Prostate gland (tissue), 2 donors: ENCODE measurements around the gene SLC6A6. TPM values are rescaled to one million over a fixed set of nuclear protein-coding genes. Genes with fewer than 3 reads are reported as not detected.

ENCODE experiments used
- DNase-seq: peaks from one replicate; pipeline ENCODE4 v3.0.0-alpha.2; 2019; ENCODE audit warnings: low spot score
- H3K27ac ChIP-seq, 2 donors: fragments of 200-600 bp; sonication (generic); 2 replicates each; pipeline ENCODE4 v1.5.1; 2017 to 2019
- H3K27me3 ChIP-seq: fragments of 200-600 bp; sonication (generic); replicated peaks from 2 replicates; pipeline ENCODE4 v1.5.1; 2019; ENCODE audit not compliant: insufficient read depth
- H3K36me3 ChIP-seq, 2 donors: fragments of 200-600 bp; sonication (generic); 1 replicate in 1 of 2; 2 replicates in 1 of 2; pipeline versions ENCODE4 v1.5.1 to v1.8.1; 2017 to 2019
- H3K4me1 ChIP-seq: fragments of 200-600 bp; sonication (generic); replicated peaks from 2 replicates; pipeline ENCODE4 v1.5.1; 2019
- H3K4me3 ChIP-seq, 2 donors: fragments of 200-600 bp; sonication (generic); 2 replicates each; pipeline ENCODE4 v1.5.1; 2017 to 2019
- H3K9me3 ChIP-seq: fragments of 200-600 bp; sonication (generic); 2 replicates; pipeline ENCODE4 v1.5.1; 2017
- CTCF ChIP-seq, 4 experiments: fragments of 200-600 bp in 2 of 4; fragments of 450-650 bp in 2 of 4; sonication (generic) in 2 of 4; IDR thresholded peaks; 1 replicate in 3 of 4; 2 replicates in 1 of 4; pipeline ENCODE4 v1.5.1; 2016 to 2019; ENCODE audit warnings: antibody characterized with exemption in 4 of 4, mild to moderate bottlenecking in 2 of 4, moderate library complexity in 2 of 4
- POLR2A ChIP-seq: fragments of 450-650 bp; IDR thresholded peaks from one replicate; pipeline ENCODE4 v1.6.1; 2016; ENCODE audit warnings: antibody characterized with exemption, mild to moderate bottlenecking
- POLR2AphosphoS5 ChIP-seq: sonication (generic); formaldehyde crosslinking; IDR thresholded peaks from one replicate; pipeline ENCODE4 v1.6.1; 2017; ENCODE audit warnings: antibody characterized with exemption
- WGBS: methylation state at CpG from one replicate; pipeline ENCODE4 v1.1.5; 2018; 5-methylcytosine and 5-hydroxymethylcytosine counted together
- intact Hi-C: fragments of 100-400 bp; cut with DNase I; formaldehyde crosslinking; loops from one replicate; pipeline ENCODE4 v1.14.2; 2022
- total RNA-seq, 2 donors: library from RNA; depleted of rRNA; stranded (reverse); fragments of >200 nt; gene quantifications; one replicate each; pipeline ENCODE4 v1.1.0, GENCODE V29; 2016

Gene SLC6A6
- total RNA-seq, 2 donors from 2014 or later, result 6.9 to 24.5 TPM

- intact Hi-C loops, result loop anchor here (2.0 to 10.0 kb wide), 3 partner anchors 207 to 573 kb away; no protein-coding TSS in a partner anchor
- Histone ChIP-seq H3K27me3 (no peaks in the 10 kb centered on the region), H3K27ac (no peak overlapping the region), H3K4me1 (no peaks in the 10 kb centered on the region), H3K4me3 (no peak overlapping the region), H3K36me3 (peaks cover 0 to 6% of the 10 kb centered on the region in 2 donors), H3K9me3 (no peaks in the 10 kb centered on the region)
- peak; percentile 23 for DNase-seq
- WGBS, result 59% methylated on average over 15 of the region's 15 CpGs
- TF ChIP-seq POLR2A (no peak), CTCF (IDR thresholded peaks at IDR 0.05) (peak; percentile 84 to 96 (median 94)), POLR2AphosphoS5 (peak; percentile 24)
Measured at GRCh38 chr3:14467814-14468620, 65.6 kb downstream of the SLC6A6 start.

- intact Hi-C loops, result loop anchor here (2.0 to 10.0 kb wide), 2 partner anchors 266 to 574 kb away; no protein-coding TSS in a partner anchor
- no peak for DNase-seq
- Histone ChIP-seq H3K4me1 (no peaks in the 10 kb centered on the region), H3K27ac (no peak overlapping the region), H3K9me3 (no peaks in the 10 kb centered on the region), H3K4me3 (no peak overlapping the region), H3K27me3 (no peaks in the 10 kb centered on the region), H3K36me3 (peaks cover 0 to 6% of the 10 kb centered on the region in 2 donors)
- TF ChIP-seq POLR2AphosphoS5 (no peak), CTCF (IDR thresholded peaks at IDR 0.05) (no peak), POLR2A (no peak)
- WGBS, result 89% methylated on average over 13 of the region's 13 CpGs
Measured at GRCh38 chr3:14468621-14468981, 66.2 kb downstream of the SLC6A6 start.

GRCh38 chr3:14470461-14470860, 68.1 kb downstream of the SLC6A6 start:
- H3K27me3 ChIP-seq, result no peaks in the 10 kb centered on the region
- H3K27ac ChIP-seq, result no peak overlapping the region
- WGBS, result 89% methylated on average over 12 of the region's 12 CpGs
- DNase-seq, result no peak
- H3K4me3 ChIP-seq, result no peak overlapping the region
- H3K9me3 ChIP-seq, result no peaks in the 10 kb centered on the region
- intact Hi-C loops, result no loop called here
- no peak for TF ChIP-seq POLR2AphosphoS5
- no peak for TF ChIP-seq POLR2A
- TF ChIP-seq CTCF (IDR thresholded peaks at IDR 0.05), result no peak
- peaks cover 0 to 6% of the 10 kb centered on the region in 2 donors for H3K36me3 ChIP-seq
- H3K4me1 ChIP-seq, result no peaks in the 10 kb centered on the region

GRCh38 chr3:14471016-14471415, 68.6 kb downstream of the SLC6A6 start:
- intact Hi-C loops, result no loop called here
- H3K36me3 ChIP-seq, result peaks cover 0 to 6% of the 10 kb centered on the region in 2 donors
- H3K27ac ChIP-seq, result no peak overlapping the region
- no peaks in the 10 kb centered on the region for H3K4me1 ChIP-seq
- H3K9me3 ChIP-seq, result no peaks in the 10 kb centered on the region
- WGBS, result 88% methylated on average over 5 of the region's 5 CpGs
- no peak for DNase-seq
- TF ChIP-seq CTCF (IDR thresholded peaks at IDR 0.05), result no peak
- TF ChIP-seq POLR2AphosphoS5, result no peak
- TF ChIP-seq POLR2A, result no peak
- H3K4me3 ChIP-seq, result no peak overlapping the region
- H3K27me3 ChIP-seq, result no peaks in the 10 kb centered on the region

GRCh38 chr3:14471690-14472089, 69.3 kb downstream of the SLC6A6 start:
- Histone ChIP-seq H3K36me3 (peaks cover 0 to 6% of the 10 kb centered on the region in 2 donors), H3K27ac (no peak overlapping the region), H3K27me3 (no peaks in the 10 kb centered on the region), H3K4me3 (no peak overlapping the region), H3K4me1 (no peaks in the 10 kb centered on the region), H3K9me3 (no peaks in the 10 kb centered on the region)
- no peak for DNase-seq
- 93% methylated on average over 10 of the region's 10 CpGs for WGBS
- intact Hi-C loops, result no loop called here
- TF ChIP-seq POLR2A (no peak), POLR2AphosphoS5 (no peak), CTCF (IDR thresholded peaks at IDR 0.05) (no peak)
